ENCODE measurements around the gene FHIT.

- TF ChIP-seq POLR2A (IDR thresholded peaks at IDR 0.05; ENCODE audit: low read depth, low read length) (no peak), POLR2AphosphoS5 (IDR thresholded peaks at IDR 0.05; ENCODE audit: low read depth, low read length) (no peak)
These were observed 673.7 kb downstream of the FHIT start for GRCh38 chr3:60577601-60578000.

Data from GM12892 (cell line).